WI38 (cell line): Measurements from ENCODE around the gene PET100.
"Not testable (repeated sequence)": the region's sequence is repeated elsewhere in the genome, so short reads cannot be mapped to it uniquely, and the experiment has no call there.

Source experiments
- H3K4me3 ChIP-seq: 2 replicates; pipeline ENCODE4 v1.5.1; 2011; ENCODE audit warnings: low read depth, mild to moderate bottlenecking, control low read depth, low read length
- TF ChIP-seq, protein P1 (sequence below): IDR thresholded peaks from 2 replicates; pipeline ENCODE4 v1.5.1; 2012; ENCODE audit warnings: low read depth, mild to moderate bottlenecking, control low read depth, low read length

The PET100 gene

DNA sequence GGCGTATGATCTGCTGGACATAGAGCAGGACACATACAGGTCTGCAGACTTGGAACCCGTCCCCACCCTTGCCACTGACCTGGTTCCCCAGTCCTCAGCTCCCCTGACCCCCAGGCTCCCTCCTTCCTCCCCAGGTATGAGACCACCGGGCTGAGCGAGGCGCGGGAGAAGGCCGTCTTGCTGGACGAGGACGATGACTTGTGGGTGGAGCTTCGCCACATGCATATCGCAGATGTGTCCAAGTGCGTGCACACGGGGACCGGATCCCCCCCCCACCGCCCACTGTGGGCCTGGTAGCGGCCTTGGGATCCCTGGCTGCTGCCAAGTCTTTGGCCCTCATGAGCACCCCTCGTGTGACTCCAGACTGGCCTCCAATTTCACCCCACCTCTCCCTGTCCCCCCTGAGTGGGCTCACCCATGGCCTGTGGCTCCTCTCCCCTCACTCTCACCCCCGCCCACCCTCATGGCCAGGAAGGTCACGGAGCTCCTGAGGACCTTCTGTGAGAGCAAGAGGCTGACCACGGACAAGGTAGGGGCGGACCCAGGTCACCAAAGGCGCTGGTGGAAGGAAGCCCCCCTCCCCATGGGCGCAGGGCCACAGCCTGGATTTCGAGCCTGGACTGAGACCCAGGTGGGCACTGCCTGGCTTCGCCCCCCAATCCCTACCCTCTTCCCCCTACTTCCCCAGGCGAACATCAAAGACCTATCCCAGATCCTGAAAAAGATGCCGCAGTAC, 12.9 kb downstream of the PET100 start:
- TF ChIP-seq, protein P1, sequence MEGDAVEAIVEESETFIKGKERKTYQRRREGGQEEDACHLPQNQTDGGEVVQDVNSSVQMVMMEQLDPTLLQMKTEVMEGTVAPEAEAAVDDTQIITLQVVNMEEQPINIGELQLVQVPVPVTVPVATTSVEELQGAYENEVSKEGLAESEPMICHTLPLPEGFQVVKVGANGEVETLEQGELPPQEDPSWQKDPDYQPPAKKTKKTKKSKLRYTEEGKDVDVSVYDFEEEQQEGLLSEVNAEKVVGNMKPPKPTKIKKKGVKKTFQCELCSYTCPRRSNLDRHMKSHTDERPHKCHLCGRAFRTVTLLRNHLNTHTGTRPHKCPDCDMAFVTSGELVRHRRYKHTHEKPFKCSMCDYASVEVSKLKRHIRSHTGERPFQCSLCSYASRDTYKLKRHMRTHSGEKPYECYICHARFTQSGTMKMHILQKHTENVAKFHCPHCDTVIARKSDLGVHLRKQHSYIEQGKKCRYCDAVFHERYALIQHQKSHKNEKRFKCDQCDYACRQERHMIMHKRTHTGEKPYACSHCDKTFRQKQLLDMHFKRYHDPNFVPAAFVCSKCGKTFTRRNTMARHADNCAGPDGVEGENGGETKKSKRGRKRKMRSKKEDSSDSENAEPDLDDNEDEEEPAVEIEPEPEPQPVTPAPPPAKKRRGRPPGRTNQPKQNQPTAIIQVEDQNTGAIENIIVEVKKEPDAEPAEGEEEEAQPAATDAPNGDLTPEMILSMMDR, result no peak
- no peak overlapping the region for H3K4me3 ChIP-seq

DNA sequence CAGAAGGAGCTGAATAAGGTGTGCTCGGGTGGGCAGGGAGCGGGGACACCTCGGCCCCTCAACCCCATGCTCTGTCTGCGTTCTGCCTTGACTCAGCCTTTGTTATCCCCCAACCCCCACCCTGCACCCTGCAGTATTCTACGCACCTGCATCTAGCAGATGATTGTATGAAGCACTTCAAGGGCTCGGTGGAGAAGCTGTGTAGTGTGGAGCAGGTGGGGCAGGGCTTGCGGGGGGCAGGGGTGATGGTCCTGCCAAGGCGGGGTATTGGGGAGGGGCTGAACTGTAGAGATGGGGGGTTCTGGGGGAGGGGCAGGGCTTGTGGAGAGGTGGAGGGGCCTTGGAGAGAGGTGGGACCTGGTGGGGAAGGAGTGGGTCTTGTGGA, 13.4 kb downstream of the PET100 start:
- H3K4me3 ChIP-seq, result no peak overlapping the region
- TF ChIP-seq, protein P1, result no peak

DNA sequence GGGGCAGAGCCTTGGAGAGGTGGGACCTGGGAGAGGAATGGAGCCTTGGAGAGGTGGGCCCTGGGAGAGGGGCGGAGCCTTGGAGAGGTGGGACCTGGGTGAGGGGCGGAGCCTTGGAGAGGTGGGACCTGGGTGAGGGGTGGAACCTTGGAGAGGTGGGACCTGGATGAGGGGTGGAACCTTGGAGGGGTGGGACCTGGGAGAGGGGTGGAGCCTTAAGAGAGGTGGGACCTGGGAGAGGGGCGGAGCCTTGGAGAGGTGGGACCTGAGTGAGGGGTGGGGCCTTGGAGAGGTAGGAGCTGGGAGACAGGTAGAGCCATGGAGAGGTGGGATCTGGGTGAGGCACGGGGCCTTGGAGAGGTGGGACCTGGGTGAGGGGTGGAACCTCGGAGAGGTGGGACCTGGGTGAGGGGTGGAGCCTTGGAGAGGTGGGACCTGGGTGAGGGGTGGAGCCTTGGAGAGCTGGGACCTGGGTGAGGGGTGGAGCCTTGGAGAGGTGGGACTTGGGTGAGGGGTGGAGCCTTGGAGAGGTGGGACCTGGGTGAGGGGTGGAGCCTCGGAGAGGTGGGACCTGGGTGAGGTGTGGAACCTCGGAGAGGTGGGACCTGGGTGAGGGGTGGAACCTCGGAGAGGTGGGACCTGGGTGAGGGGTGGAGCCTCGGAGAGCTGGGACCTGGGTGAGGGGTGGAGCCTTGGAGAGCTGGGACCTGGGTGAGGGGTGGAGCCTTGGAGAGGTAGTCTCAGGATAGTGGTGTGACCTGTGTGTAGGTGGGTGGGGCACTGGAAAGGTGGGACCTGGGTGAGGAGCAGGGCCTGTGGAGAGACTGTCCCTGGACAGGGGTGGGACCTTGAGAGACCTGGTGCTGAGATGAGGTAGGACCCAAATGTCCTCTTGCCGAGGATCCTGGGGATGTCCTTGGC, 14.3 kb downstream of the PET100 start:
- not testable (repeated sequence) for H3K4me3 ChIP-seq

DNA sequence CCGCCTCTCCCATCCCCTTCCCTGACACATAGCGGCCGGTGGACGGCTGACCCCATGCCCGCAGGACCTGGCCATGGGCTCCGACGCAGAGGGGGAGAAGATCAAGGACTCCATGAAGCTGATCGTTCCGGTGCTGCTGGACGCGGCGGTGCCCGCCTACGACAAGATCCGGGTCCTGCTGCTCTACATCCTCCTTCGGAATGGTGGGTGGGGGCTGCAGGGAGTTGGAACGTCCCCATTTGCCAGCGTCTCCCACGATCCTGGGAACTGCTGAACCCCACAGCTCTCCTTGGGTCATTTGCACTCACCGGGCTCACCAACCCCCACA, 14.9 kb downstream of the PET100 start:
- TF ChIP-seq, protein P1, result no peak
- H3K4me3 ChIP-seq, result no peak overlapping the region

DNA sequence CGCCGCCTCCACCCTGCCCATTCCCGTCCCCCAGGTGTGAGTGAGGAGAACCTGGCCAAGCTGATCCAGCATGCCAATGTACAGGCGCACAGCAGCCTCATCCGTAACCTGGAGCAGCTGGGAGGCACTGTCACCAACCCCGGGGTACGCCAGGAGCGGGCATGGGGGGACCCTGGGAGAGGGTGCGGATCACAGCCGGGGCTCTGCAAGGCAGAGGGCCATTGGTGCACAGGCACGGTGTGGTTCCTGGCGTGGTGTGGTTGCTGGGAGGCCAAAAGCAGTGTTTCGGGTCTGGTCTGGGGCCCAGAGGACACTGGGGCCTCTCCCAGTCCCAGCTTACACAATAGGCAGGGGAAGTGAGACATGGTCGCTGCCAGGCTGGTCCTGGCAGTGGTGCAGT, 15.6 kb downstream of the PET100 start:
- no peak overlapping the region for H3K4me3 ChIP-seq
- TF ChIP-seq, protein P1, result no peak

DNA sequence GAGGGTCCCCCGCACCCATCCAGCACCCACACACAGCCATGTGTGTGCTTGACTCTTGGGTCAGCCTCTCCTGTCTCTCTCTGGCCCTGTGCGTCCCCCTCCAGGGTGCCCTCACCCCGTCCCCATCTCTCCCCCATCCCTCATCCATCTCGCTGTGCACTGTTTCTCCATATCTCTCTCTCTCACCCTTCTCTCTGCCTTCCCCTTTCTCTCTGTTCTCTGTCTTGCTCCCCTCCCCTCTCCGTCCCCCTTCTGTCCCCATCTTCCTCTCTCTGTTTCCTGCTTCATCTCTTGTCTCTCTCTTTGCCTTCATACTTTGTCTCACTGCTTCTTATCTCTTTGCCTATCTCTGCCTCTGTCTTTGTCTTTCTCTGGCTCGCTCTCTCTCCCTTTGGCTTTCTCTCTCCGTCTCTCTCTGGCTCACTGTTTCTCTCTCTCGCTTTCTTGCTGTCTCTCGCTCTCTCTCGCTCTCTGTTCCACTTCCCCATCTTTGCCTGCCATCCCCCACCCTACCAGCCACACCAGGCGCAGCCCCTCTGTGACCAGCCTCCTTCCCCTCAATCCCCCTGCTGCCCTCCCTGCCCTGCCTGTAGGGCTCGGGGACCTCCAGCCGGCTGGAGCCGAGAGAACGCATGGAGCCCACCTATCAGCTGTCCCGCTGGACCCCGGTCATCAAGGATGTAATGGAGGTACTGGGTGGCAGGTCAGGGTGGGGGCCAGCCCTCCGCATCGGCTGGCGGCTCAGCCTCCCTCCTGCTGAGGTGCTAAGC, 16.2 kb downstream of the PET100 start:
- TF ChIP-seq, protein P1, result no peak
- no peak overlapping the region for H3K4me3 ChIP-seq

DNA sequence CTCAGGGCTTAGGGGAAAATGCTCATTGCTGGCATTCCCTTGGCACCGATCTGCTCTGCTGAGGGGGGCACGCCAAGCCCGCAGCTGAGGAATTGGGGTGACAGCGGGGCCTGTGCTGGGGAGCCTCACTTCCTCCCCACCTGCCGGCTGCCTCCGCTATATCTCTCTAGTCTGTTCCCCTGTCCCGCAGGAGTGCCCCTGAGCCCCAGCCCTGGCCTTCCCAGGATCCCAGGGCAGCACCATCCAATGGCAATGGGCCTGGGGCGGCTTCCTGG, 16.8 kb downstream of the PET100 start:
- TF ChIP-seq, protein P1, result no peak

More for the DNA sequence above, 16.8 kb downstream of the PET100 start:
- H3K4me3 ChIP-seq, result no peak overlapping the region
